HG03139 (cell line): ENCODE results near the gene HBA1.
"Not testable (repeated sequence)": the region's sequence is repeated elsewhere in the genome, so short reads cannot be mapped to it uniquely, and the experiment has no call there.

Source experiments
- ATAC-seq: cut with Tn5 transposase; IDR thresholded peaks from one replicate; pipeline ENCODE4 v1.9.1; 2021; ENCODE audit not compliant: unreplicated experiment

HBA1 gene

DNA sequence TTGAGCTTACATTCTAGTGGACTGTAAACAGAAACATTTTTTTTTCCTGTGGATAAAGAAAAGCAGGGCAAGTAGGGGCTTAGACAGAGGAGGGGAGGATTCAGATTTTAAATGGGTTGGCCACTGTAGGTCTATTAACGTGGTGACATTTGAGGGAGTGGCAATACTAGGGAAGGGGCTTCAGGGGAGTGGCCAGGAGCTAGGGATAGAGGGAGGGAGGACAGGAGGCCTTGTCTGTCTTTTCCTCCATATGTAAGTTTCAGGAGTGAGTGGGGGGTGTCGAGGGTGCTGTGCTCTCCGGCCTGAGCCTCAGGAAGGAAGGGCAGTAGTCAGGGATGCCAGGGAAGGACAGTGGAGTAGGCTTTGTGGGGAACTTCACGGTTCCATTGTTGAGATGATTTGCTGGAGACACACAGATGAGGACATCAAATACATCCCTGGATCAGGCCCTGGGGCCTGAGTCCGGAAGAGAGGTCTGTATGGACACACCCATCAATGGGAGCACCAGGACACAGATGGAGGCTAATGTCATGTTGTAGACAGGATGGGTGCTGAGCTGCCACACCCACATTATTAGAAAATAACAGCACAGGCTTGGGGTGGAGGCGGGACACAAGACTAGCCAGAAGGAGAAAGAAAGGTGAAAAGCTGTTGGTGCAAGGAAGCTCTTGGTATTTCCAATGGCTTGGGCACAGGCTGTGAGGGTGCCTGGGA lies 17.2 kb upstream of the HBA1 start:
- ATAC-seq = no peak

GRCh38 chr16:160242-160641 lies 16.2 kb upstream of the HBA1 start:
- not testable (repeated sequence) for ATAC-seq

DNA sequence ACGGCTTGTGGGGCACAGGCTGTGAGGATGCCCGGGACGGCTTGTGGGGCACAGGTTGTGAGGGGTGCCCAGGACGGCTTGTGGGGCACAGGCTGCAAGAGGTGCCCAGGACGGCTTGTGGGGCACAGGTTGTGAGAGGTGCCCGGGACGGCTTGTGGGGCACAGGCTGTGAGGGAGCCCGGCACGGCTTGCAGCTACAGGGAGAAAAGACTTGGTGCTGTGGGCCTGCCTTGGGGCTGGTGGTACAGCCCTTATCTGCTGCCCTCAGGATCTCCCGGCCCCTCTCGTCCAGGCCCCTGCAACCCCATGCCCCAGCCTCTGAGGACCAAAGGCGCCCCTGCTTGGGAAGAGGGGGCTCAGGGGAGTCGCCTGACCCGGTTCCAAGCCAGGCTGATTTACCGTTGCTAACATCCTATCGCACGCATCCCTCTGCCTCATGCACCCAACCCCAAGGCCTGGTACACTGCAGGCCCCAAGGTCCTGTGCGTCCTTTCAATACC lies 15.7 kb upstream of the HBA1 start:
- ATAC-seq = no peak

GRCh38 chr16:162271-162991 lies 14.0 kb upstream of the HBA1 start:
- no peak for ATAC-seq

DNA sequence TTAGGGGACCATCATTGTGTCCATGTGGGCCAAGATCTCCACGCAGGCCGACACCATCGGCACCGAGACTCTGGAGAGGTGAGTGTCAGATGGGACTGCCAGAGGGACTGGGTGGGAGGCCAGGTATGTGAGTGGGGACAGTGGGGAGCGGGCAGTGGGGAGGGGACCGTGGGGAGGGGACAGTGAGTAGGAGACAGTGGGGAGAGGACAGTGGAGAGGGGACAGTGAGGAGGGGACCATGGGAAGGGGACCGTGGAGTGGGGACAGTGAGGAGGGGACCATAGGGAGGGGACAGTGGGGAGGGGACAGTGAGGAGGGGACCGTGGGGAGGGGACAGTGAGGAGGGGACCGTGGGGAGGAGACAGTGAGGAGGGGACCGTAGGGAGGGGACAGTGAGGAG lies 13.3 kb upstream of the HBA1 start:
- not testable (repeated sequence) for ATAC-seq

- not testable (repeated sequence) for ATAC-seq
Observed at GRCh38 chr16:163696-164095, 12.8 kb upstream of the HBA1 start.

DNA sequence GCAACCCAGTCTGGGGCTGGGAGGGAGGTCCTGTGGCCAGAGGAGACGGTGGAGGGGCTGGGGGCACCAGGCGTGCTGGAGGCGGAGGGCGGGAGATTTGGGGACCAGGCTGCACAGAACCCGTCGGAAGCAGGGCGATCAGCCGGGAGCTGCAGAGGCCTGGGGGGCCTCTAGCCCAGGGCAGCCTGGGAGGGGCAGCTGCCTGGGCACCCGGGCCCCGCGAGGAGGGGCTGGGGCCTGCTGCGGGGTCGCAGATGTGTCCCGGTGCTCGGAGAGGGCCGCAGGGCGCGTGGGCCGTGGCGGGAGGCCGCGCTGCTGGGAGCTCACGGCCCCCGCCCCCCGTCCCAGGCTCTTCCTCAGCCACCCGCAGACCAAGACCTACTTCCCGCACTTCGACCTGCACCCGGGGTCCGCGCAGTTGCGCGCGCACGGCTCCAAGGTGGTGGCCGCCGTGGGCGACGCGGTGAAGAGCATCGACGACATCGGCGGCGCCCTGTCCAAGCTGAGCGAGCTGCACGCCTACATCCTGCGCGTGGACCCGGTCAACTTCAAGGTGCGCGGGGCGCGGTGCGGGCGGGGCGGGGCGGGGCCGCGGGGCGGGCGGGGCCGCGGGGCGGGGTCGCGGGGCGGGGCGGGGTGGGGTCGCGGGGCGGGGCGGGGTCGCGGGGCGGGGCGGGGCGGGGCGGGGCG lies 12.2 kb upstream of the HBA1 start:
- not testable (repeated sequence) for ATAC-seq

DNA sequence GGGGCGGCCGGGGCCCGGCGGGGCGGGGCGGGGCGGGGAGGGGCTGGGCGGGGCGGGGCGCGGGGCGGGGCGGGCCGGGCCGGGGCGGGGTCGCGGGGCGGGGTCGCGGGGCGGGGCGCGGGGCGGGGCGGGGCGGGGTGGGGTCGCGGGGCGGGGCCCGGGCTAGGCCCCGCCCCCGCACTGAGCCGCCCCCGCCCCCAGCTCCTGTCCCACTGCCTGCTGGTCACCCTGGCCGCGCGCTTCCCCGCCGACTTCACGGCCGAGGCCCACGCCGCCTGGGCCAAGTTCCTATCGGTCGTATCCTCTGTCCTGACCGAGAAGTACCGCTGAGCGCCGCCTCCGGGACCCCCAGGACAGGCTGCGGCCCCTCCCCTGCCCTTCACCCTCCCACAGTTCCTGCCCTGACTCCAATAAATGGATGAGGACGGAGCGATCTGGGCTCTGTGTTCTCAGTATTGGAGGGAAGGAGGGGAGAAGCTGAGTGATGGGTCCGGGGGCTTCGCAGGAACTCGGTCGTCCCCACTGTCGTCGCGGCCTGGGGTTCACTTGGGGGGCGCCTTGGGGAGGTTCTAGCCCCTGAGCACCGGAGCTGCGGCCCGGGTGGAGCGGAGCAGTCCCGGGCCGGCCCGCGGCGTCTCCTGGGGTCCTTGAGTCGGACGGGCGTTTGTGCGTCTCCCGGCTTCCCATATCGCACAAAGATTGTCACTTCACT lies 11.5 kb upstream of the HBA1 start:
- no peak for ATAC-seq

DNA sequence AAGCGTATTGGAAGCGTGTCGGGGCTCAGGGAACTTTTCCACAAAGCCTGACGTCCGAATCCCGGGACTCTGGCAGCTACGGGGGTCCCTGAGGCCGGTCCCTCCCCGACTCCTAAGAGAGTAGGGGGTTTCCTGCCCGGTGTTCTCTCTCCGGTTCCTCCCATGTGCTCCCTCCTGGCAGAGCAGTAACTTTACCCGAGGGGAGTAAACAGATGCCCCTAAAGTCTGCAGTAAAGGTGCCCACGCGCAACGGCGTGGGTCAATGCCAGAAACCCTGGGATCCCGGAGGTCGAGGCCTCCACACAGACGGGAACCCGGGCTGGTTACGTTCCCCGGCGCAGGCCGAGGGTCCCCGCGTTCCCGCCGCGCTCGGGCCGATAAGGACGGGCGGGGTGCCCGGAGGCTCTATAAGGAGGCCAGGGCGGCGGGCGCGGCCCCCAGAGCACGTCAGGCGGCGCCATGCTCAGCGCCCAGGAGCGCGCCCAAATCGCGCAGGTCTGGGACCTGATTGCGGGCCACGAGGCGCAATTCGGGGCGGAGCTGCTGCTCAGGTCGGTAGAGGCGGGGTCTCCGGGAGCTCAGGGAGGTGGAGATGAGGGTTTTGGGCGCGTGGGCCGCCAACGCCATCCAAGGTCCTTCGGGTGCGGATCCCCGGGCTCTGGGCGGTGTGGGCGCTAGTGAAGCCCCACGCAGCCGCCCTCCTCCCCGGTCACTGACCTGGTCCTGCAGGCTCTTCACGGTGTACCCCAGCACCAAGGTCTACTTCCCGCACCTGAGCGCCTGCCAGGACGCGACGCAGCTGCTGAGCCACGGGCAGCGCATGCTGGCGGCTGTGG lies 10.7 kb upstream of the HBA1 start, which contains the start of gene HBM:
HBM (plus strand) TSS at position 440 of the 836 bp plus-strand sequence; CDS start at position 460, 20 bp downstream.
- ATAC-seq = no peak

DNA sequence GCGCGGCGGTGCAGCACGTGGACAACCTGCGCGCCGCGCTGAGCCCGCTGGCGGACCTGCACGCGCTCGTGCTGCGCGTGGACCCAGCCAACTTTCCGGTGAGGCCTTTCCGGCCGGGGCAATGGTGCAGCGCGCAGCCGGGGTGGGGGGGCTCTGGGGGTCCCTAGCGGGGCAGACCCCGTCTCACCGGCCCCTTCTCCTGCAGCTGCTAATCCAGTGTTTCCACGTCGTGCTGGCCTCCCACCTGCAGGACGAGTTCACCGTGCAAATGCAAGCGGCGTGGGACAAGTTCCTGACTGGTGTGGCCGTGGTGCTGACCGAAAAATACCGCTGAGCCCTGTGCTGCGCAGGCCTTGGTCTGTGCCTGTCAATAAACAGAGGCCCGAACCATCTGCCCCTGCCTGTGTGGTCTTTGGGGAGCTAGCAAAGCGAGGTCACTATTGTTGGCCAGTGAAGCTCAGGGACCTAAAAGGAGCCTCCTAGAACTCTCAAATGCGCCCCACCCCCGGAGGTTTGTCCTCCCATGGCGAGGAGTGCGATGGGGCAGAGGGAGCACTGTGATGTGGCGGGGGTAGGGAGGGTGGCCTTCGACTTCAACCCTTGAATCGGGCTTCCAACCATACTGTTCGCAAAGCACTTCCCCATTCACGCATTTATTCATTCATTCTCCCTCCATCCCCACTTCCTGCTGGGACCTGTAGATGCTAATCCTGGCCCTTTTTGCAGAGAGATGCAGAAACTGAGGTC lies 9.9 kb upstream of the HBA1 start:
- ATAC-seq = no peak

DNA sequence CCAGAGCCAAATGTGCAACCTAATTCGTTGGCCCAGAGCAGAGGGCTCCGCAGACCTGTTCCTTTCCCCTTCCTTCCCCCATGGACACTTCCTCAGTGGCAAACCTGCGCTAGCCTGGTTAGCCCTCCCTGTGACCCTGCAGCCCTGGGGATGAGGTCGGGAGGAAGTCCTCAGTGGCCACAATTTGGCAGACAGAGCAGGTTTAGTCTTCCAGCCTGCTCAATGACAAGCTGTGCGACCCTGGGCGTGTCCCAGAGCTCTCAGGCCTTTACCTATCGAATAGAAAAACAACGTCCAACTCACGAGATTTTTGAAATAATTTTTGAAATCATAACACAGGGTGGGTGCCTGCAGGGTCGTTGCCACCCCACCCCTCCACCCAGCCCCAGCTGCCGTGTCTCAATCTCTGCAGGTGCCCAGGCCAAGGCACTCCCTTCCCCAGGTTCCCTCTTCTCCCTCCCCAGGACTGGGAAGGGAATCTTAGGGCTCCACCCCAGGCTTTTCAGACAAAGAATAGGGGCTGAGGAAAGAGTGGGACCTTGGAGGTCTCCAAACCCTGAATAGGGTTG lies 9.3 kb upstream of the HBA1 start:
- ATAC-seq = no peak

- no peak for ATAC-seq
Observed at GRCh38 chr16:168424-168823, 8.1 kb upstream of the HBA1 start.

DNA sequence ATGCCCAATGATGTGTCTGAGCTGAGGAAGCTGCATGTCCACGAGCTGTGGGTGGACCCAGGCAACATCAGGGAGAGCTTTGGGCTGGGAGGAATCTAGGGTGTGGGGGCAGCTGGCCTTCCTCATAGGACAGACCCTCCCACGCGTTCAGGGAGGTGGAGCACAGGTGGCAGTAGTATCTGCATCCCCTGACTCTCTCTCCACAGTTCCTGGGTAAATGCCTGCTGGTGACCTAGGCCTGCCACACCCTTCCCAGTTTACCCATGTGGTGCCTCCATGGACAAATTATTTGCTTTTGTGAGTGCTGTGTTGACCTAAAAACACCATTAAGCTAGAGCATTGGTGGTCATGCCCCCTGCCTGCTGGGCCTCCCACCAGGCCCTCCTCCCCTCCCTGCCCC lies 7.5 kb upstream of the HBA1 start:
- ATAC-seq = no peak

GRCh38 chr16:170088-170507 lies 6.4 kb upstream of the HBA1 start:
- not testable (repeated sequence) for ATAC-seq

DNA sequence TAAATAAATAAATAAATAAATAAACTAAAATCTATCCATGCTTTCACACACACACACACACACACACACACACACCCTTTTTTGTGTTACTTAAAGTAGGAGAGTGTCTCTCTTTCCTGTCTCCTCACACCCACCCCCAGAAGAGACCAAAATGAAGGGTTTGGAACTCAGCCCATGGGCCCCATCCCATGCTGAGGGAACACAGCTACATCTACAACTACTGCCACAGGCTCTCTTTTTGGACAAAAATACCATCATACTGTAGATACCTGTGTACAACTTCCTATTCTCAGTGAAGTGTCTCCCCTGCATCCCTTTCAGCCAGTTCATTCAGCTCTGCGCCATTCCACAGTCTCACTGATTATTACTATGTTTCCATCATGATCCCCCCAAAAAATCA lies 5.7 kb upstream of the HBA1 start:
- ATAC-seq = no peak

GRCh38 chr16:172374-172941 lies 4.0 kb upstream of the HBA1 start, which contains the start of gene HBA2:
TSS of gene HBA2 (plus strand) at chr16:172876. CDS start at chr16:172913, 37 bp downstream.
- not testable (repeated sequence) for ATAC-seq

DNA sequence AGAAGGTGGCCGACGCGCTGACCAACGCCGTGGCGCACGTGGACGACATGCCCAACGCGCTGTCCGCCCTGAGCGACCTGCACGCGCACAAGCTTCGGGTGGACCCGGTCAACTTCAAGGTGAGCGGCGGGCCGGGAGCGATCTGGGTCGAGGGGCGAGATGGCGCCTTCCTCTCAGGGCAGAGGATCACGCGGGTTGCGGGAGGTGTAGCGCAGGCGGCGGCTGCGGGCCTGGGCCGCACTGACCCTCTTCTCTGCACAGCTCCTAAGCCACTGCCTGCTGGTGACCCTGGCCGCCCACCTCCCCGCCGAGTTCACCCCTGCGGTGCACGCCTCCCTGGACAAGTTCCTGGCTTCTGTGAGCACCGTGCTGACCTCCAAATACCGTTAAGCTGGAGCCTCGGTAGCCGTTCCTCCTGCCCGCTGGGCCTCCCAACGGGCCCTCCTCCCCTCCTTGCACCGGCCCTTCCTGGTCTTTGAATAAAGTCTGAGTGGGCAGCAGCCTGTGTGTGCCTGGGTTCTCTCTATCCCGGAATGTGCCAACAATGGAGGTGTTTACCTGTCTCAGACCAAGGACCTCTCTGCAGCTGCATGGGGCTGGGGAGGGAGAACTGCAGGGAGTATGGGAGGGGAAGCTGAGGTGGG lies 3.1 kb upstream of the HBA1 start:
- ATAC-seq = not testable (repeated sequence)
